GM12878 (cell line): ENCODE measurements around the gene CDYL2.

Source experiments
- MAX ChIP-seq: IDR thresholded peaks from 2 replicates; pipeline ENCODE4 v1.6.1; 2012; ENCODE audit warnings: low read depth, low read length, improper control_type of control experiment
- TARDBP ChIP-seq: IDR thresholded peaks from 2 replicates; pipeline ENCODE4 v1.6.1; 2016; ENCODE audit warnings: borderline replicate concordance

GRCh38 chr16:80608946-80609345 lies 195.5 kb downstream of the CDYL2 start:
- no peak for TF ChIP-seq TARDBP
- no peak for TF ChIP-seq MAX
